GM12873 (cell line): ENCODE data around the gene DCC.

Experiments
- TF ChIP-seq, protein P1 (sequence below): IDR thresholded peaks from 2 replicates; pipeline ENCODE4 v1.5.1; 2012; ENCODE audit warnings: low read depth, mild to moderate bottlenecking, moderate library complexity, low read length, control low read depth; ENCODE audit not compliant: insufficient read depth; ENCODE audit errors: missing control alignments

DCC gene

DNA sequence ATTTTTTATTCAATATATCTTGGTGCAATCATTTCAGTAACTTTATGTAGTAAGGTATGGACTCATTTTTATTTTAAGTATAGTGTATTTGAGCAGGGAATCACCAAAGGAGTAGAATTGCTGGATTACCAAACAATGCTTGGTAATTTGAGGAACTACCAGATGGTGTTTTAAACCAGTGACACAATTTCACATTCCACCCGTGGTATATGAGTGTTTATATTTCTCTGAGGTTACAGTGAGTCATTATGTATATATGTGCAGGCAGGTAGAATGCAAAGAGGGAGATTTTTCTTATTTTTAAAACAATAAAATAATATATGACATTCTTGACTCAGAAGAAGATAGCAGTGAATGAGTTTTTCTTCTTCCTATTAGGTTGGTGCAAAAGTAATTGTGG is 596.9 kb downstream of the DCC start:
- TF ChIP-seq, protein P1, sequence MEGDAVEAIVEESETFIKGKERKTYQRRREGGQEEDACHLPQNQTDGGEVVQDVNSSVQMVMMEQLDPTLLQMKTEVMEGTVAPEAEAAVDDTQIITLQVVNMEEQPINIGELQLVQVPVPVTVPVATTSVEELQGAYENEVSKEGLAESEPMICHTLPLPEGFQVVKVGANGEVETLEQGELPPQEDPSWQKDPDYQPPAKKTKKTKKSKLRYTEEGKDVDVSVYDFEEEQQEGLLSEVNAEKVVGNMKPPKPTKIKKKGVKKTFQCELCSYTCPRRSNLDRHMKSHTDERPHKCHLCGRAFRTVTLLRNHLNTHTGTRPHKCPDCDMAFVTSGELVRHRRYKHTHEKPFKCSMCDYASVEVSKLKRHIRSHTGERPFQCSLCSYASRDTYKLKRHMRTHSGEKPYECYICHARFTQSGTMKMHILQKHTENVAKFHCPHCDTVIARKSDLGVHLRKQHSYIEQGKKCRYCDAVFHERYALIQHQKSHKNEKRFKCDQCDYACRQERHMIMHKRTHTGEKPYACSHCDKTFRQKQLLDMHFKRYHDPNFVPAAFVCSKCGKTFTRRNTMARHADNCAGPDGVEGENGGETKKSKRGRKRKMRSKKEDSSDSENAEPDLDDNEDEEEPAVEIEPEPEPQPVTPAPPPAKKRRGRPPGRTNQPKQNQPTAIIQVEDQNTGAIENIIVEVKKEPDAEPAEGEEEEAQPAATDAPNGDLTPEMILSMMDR = no peak

DNA sequence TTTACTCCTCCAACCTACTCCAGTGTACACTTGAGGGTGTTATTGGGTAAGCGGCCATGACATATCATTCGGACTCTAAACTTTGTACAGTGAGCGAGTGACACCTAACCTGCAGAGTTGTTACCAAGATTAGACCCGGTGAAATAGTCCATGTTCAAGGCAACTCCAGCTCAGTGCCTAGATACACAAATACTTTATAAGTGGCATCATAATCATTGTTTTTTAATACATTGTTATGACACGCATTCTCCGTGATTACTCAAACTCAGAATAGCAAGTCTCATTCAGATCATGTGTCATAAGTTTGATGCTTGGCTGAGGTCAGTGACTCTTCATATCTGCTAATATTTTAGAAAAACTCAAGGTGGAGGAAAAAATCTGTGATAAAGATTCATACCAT is 597.8 kb downstream of the DCC start:
- TF ChIP-seq, protein P1 = no peak

DNA sequence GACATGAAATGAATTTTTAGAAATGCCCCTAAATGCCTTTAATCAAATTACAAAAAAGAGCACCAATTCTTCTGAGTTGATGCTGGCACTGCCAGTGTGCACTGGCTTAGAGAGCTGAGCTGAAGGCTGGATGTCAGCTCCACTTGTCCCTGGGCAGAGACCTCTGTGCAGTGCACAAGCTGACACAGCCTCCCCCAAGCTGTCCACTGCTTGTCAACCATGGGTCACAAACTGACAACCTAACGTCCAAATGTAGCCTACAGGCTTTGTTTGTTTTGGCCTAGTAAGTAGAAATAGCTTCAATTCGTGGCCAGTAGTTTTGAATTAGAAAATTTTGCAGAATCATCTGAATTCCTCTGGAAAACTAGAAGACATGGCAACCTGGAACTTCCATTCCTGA is 605.6 kb downstream of the DCC start:
- TF ChIP-seq, protein P1 = no peak

DNA sequence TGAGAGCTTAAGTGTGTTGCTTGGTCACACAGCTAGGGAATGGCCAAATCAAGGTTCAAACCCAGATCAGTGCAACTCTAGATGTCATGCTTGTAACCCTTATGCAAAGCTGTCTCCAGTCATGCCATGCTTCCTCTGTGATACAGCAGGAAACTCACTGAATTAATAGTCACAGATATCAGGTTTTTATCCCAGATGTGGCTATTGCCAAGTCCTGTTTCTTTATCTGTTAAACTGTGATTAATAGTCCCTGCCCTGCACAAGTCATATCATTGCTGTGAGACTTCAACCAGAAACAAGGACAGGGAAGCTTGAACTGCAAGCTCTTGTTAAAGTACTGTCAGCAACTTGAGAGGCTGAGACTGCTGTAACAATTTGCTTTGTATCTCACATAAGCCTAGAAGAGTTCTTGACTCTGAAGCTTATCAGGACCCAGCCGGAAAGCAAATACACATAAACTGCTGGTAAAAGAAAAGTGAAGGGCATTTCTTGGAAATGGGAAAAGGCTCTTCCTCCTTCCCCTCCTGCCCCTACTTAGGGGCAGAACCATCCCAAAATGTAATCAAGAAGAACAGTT is 609.0 kb downstream of the DCC start:
- TF ChIP-seq, protein P1 = no peak

DNA sequence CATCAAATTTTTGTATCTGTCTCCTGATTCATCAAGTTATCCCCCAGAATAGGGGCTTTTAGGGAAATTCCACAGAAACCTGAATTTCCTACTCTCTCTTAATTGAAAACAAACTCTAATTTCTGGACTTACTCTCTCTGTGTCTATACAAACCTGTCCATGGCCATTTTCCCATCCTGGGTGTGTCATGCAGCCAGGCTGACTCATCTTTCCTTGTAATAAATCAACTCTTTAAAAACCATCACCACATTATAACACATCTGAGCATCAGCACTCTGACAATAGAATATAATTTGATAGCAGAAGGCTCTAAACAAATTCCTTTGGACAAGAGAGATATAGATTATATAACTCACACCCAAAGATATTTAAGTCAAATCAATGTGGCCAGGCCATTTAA is 610.2 kb downstream of the DCC start:
- TF ChIP-seq, protein P1 = no peak

DNA sequence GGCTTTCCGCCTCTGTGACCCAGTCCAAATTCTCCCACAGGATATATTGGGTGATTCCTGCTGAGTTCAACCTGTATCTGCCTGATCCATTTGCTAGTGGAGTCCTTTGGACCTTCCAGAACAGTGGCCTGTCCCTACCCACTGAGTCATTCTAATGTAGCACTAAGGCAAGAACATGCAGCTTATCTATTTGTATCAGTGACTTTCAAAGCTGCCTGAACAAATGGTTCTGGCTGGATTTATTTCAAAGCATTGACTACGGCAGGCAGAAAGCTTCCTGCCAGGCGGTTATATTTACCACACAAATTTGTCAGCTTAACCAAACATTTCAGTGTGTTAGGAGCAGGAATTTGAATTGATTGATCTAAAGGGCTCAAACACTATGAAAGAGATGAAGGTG is 613.4 kb downstream of the DCC start:
- TF ChIP-seq, protein P1 = no peak

DNA sequence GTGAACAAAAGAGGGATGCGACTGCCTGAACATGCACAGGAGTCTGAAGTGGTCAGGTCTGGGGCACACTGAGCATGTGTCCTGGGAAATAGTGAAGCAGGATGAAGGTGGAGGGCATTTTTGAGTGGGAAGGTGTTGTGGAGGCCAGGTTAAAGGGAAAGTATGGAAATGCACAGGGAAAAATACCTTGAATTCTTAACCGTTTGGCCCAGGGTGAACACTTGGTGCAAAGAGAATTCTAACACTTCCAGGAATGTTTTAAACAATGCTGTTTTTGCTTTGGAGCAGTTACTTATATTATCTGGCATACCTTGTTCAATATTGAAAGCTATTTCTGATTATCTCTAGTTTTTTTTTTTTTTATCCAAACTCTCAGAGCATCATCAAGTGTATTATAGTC is 623.5 kb downstream of the DCC start:
- TF ChIP-seq, protein P1 = no peak
